ENCODE data around the gene P2RX5.

- TF ChIP-seq, protein P1, sequence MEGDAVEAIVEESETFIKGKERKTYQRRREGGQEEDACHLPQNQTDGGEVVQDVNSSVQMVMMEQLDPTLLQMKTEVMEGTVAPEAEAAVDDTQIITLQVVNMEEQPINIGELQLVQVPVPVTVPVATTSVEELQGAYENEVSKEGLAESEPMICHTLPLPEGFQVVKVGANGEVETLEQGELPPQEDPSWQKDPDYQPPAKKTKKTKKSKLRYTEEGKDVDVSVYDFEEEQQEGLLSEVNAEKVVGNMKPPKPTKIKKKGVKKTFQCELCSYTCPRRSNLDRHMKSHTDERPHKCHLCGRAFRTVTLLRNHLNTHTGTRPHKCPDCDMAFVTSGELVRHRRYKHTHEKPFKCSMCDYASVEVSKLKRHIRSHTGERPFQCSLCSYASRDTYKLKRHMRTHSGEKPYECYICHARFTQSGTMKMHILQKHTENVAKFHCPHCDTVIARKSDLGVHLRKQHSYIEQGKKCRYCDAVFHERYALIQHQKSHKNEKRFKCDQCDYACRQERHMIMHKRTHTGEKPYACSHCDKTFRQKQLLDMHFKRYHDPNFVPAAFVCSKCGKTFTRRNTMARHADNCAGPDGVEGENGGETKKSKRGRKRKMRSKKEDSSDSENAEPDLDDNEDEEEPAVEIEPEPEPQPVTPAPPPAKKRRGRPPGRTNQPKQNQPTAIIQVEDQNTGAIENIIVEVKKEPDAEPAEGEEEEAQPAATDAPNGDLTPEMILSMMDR (IDR thresholded peaks at IDR 0.05): no peak
- TF ChIP-seq POLR2A (IDR thresholded peaks at IDR 0.05): no peak
Observed at GRCh38 chr17:3636908-3637373, 59.0 kb downstream of the P2RX5 start.

Data from gastroesophageal sphincter (tissue), 3 donors.